MM.1S (cell line): ENCODE measurements around the gene HHIPL1.
"Not testable (repeated sequence)": the region's sequence is repeated elsewhere in the genome, so short reads cannot be mapped to it uniquely, and the experiment has no call there.

Experiments used
- DNase-seq: peaks from one replicate; pipeline ENCODE4 v3.0.0-alpha.2; 2015
- H2AFZ ChIP-seq: fragments of 300-600 bp; sonication (generic); 2 replicates; pipeline ENCODE4 v1.6.0; 2016; ENCODE audit warnings: antibody characterized with exemption, low read length
- H3F3A ChIP-seq: fragments of 300-600 bp; sonication (generic); 2 replicates; pipeline ENCODE4 v1.6.1; 2016; ENCODE audit warnings: mild to moderate bottlenecking, antibody characterized with exemption, low read length, moderate library complexity, mixed read lengths; ENCODE audit not compliant: insufficient read depth
- H3K27ac ChIP-seq: fragments of 300-600 bp; sonication (generic); 2 replicates; pipeline ENCODE4 v1.5.1; 2016; ENCODE audit warnings: mild to moderate bottlenecking, low read length
- H3K27me3 ChIP-seq: fragments of 300-600 bp; sonication (generic); replicated peaks from 2 replicates; pipeline ENCODE4 v1.6.0; 2016; ENCODE audit warnings: low read length; ENCODE audit not compliant: insufficient read depth
- H3K36me3 ChIP-seq: fragments of 300-600 bp; sonication (generic); replicated peaks from 2 replicates; pipeline ENCODE4 v1.6.1; 2016; ENCODE audit warnings: mild to moderate bottlenecking, low read length, mixed read lengths; ENCODE audit not compliant: insufficient read depth
- H3K4me1 ChIP-seq: fragments of 300-600 bp; sonication (generic); 2 replicates; pipeline ENCODE4 v1.6.1; 2016; ENCODE audit warnings: low read length, mixed read lengths
- H3K4me2 ChIP-seq: fragments of 300-600 bp; sonication (generic); 2 replicates; pipeline ENCODE4 v1.6.0; 2016; ENCODE audit warnings: low read depth, low read length
- H3K4me3 ChIP-seq: fragments of 300-600 bp; sonication (generic); 2 replicates; pipeline ENCODE4 v1.5.1; 2016; ENCODE audit warnings: low read length, mixed read lengths
- H3K79me2 ChIP-seq: fragments of 300-600 bp; sonication (generic); 2 replicates; pipeline ENCODE4 v1.6.1; 2016; ENCODE audit warnings: mixed run types, low read length, mixed read lengths
- H3K9ac ChIP-seq: fragments of 300-600 bp; sonication (generic); 2 replicates; pipeline ENCODE4 v1.6.1; 2016; ENCODE audit warnings: low read length, mixed read lengths
- H3K9me2 ChIP-seq: fragments of 300-600 bp; sonication (generic); replicated peaks from 2 replicates; pipeline ENCODE4 v1.6.1; 2016; ENCODE audit warnings: mild to moderate bottlenecking, low read length, mixed read lengths; ENCODE audit not compliant: insufficient read depth
- H3K9me3 ChIP-seq: fragments of 300-600 bp; sonication (generic); replicated peaks from 2 replicates; pipeline ENCODE4 v1.6.1; 2016; ENCODE audit warnings: mild to moderate bottlenecking, low read length, mixed read lengths; ENCODE audit not compliant: insufficient read depth
- H4K20me1 ChIP-seq: fragments of 300-600 bp; sonication (generic); 2 replicates; pipeline ENCODE4 v1.6.1; 2016; ENCODE audit warnings: mild to moderate bottlenecking, low read length, moderate library complexity, mixed read lengths; ENCODE audit not compliant: insufficient read depth
- CTCF ChIP-seq: fragments of 300-600 bp; sonication (generic); IDR thresholded peaks from 2 replicates; pipeline ENCODE4 v1.5.1; 2016; ENCODE audit warnings: antibody characterized with exemption, low read length, mixed read lengths
- EZH2 ChIP-seq: fragments of 300-600 bp; sonication (generic); optimal IDR thresholded peaks from 2 replicates; pipeline ENCODE3; 2017; ENCODE audit warnings: low read depth, mild to moderate bottlenecking, antibody characterized with exemption, low read length, mixed read lengths
- EZH2phosphoT487 ChIP-seq: fragments of 300-600 bp; sonication (generic); IDR thresholded peaks from 2 replicates; pipeline ENCODE4 v1.6.1; 2018; ENCODE audit warnings: antibody characterized with exemption, low read length

The HHIPL1 gene

GRCh38 chr14:99660006-99660566 is 15.2 kb downstream of the HHIPL1 start:
- Histone ChIP-seq H3K79me2 (no peaks in the 10 kb centered on the region), H4K20me1 (no peaks in the 10 kb centered on the region), H3K27ac (no peak overlapping the region), H3K9me3 (no peaks in the 10 kb centered on the region), H3K27me3 (no peaks in the 10 kb centered on the region), H3K4me2 (no peak overlapping the region), H3K36me3 (no peaks in the 10 kb centered on the region), H3K9me2 (no peaks in the 10 kb centered on the region), H2AFZ (no peak overlapping the region), H3K4me3 (no peak overlapping the region), H3F3A (no peaks in the 10 kb centered on the region), H3K9ac (no peak overlapping the region), H3K4me1 (no peaks in the 10 kb centered on the region)
- TF ChIP-seq EZH2phosphoT487 (no peak), CTCF (no peak), EZH2 (no peak)
- no peak for DNase-seq

GRCh38 chr14:99660794-99661193 is 15.9 kb downstream of the HHIPL1 start:
- H3K79me2 ChIP-seq = no peaks in the 10 kb centered on the region
- no peak overlapping the region for H3K4me2 ChIP-seq
- H3K4me3 ChIP-seq = no peak overlapping the region
- H3K4me1 ChIP-seq = no peaks in the 10 kb centered on the region
- no peak overlapping the region for H2AFZ ChIP-seq
- no peaks in the 10 kb centered on the region for H3K9me2 ChIP-seq
- no peak for TF ChIP-seq CTCF
- TF ChIP-seq EZH2phosphoT487 = no peak
- TF ChIP-seq EZH2 = no peak
- H3K9me3 ChIP-seq = no peaks in the 10 kb centered on the region
- no peaks in the 10 kb centered on the region for H3K36me3 ChIP-seq
- H3K27ac ChIP-seq = no peak overlapping the region
- H3K9ac ChIP-seq = no peak overlapping the region
- no peaks in the 10 kb centered on the region for H3K27me3 ChIP-seq
- H3F3A ChIP-seq = no peaks in the 10 kb centered on the region
- H4K20me1 ChIP-seq = no peaks in the 10 kb centered on the region
- no peak for DNase-seq

- not testable (repeated sequence) for DNase-seq, H3K27ac ChIP-seq, H3F3A ChIP-seq, H3K9ac ChIP-seq, H3K4me3 ChIP-seq, H2AFZ ChIP-seq, H3K4me2 ChIP-seq, H3K79me2 ChIP-seq, H3K9me2 ChIP-seq, H3K27me3 ChIP-seq, H3K36me3 ChIP-seq, H3K4me1 ChIP-seq, H3K9me3 ChIP-seq, H4K20me1 ChIP-seq
Measured at GRCh38 chr14:99661206-99661605, 16.3 kb downstream of the HHIPL1 start.

GRCh38 chr14:99662846-99663245 is 17.9 kb downstream of the HHIPL1 start:
- Histone ChIP-seq H3F3A (no peaks in the 10 kb centered on the region), H3K4me1 (no peaks in the 10 kb centered on the region), H3K36me3 (no peaks in the 10 kb centered on the region), H2AFZ (no peak overlapping the region), H4K20me1 (no peaks in the 10 kb centered on the region), H3K4me3 (no peak overlapping the region), H3K4me2 (no peak overlapping the region), H3K9me3 (no peaks in the 10 kb centered on the region), H3K9me2 (no peaks in the 10 kb centered on the region), H3K79me2 (no peaks in the 10 kb centered on the region), H3K27ac (no peak overlapping the region), H3K27me3 (no peaks in the 10 kb centered on the region), H3K9ac (no peak overlapping the region)
- DNase-seq = no peak
- TF ChIP-seq EZH2 (no peak), EZH2phosphoT487 (no peak), CTCF (no peak)
